Activated T-cell treated with anti-CD3 and anti-CD28 coated beads for 24 hours (primary cell): ENCODE data around the gene FBXO40.

ENCODE experiments used
- DNase-seq: peaks from one replicate; pipeline ENCODE4 v3.0.0-alpha.2; 2020; ENCODE audit warnings: low read depth

Gene FBXO40

DNA sequence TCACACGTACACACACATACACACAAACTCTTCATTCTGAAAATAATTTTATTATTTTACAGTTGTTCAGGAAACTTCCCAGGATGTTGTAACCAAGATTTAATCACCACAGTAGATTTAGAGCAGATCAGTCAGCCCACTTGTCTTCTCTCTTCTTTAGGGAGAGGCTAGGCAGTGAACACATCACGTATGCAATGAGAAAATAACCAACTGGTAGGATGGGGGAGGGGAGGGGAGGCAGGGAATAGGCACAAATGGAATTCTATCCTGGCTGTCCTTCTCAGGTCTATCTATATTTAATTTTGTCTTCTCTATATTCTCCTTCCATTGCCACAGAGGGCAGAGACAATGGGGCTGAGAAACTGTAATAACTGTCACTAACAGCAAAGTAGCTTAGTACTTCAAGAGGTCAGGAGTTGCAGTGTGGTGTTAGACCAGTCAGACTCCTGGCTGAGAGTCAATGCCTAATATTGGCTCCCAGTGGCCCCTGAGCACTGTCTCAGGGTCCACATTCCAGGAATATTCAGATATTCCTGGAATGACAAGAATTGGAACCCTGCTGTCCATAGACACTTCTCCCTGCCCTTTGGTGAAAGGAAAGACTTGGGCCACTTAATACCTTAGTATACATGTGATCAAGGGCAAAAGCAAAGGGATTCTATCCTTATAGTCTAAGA is 70.1 kb downstream of the FBXO40 start:
- no peak for DNase-seq

DNA sequence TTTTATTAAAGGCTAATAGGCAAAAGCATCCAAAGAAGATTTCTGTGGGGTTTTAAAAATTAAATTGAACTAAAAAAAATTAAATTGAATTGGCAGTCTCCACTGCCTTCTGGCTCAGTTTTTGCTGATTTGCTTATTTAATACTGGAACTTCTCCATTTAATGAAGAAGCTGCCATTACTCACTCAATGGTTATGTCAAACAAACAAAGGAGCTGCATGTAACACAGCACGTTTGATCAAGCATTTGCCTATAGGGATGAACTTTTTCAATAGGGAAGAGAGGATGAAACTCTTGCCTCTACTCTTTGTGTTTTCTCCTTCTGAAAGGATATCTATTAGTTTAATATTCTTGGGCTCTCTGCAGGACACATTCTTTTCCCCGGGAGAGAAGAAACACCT is 72.3 kb downstream of the FBXO40 start:
- no peak for DNase-seq

DNA sequence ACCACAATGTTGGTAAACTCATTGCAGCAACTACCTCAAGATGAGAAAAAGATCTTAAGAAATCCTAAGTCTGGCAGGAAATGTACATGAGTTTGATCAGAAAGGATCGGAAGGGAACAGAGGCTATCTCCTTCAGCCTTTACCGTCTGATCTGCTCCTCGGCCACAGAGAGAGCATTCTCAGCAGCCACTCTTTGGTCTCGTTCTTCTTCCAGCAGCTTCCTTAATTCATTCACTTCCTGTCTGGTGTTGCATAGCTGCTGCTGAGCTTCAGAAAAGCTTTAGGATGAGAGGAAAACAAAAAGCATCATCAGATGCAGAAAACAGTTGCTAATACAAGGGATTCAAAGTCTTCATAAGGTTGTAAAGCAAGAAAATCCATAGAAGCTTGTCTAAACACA is 74.2 kb downstream of the FBXO40 start:
- no peak for DNase-seq

DNA sequence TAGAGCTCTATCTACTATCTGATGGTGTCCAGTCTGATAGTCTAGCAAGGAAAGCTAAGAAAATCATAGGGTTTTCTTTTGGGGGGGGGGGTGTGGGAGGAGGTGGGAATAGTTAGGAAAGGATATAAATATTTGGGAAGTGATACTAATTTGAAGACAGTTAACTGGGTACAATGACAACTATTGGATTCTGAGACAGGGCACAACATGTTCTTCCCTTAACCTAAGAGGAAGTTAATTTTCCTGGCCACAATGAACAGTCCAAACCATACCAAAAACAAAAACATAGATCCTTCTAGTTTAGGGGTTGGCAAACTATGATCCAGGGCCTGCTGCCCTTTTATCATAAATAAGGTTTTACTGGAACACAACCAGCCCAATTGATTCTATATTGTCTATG is 77.5 kb downstream of the FBXO40 start:
- DNase-seq, result no peak

DNA sequence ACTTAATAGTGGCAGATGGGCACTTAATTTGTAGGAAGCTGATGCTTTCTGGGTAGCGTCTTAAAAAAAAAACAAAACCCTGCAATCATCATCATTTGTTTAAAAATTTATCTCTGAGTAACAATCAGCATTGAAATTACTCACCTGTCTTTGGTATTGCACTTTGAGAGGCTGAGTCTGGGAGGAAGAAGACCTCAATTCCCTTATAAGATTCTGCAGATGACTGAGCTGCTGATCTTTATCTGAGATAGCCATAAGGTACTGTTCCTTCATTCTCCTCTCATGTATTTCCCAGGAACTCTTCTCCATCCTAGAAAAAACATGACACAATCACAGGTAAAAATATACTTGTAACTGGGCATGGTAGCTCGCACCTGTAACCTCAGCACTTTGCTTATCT is 84.0 kb downstream of the FBXO40 start:
- DNase-seq, result no peak
